ENCODE data around the gene SNX21.
A peak's percentile ranks its signal among the peaks of the same experiment; 100 is the strongest.
"Not testable (repeated sequence)": the region's sequence is repeated elsewhere in the genome, so short reads cannot be mapped to it uniquely, and the experiment has no call there.

Gene SNX21

GRCh38 chr20:45819466-45819865 is 14.1 kb upstream of the SNX21 start:
- H3K27ac ChIP-seq = no peak overlapping the region
- no peak overlapping the region for H3K4me3 ChIP-seq

GRCh38 chr20:45821947-45822346 is 11.7 kb upstream of the SNX21 start:
- Histone ChIP-seq H3K27ac (no peak overlapping the region), H3K4me3 (no peak overlapping the region)

- Histone ChIP-seq H3K27ac (no peak overlapping the region), H3K4me3 (no peak overlapping the region)
These were observed 10.7 kb upstream of the SNX21 start for GRCh38 chr20:45822857-45823256.

- Histone ChIP-seq H3K27ac (peak overlapping the region in 1 of 21 experiments; percentile 25), H3K4me3 (peak overlapping the region in 2 of 7 experiments; percentile 10 to 26)
These were observed 9.4 kb upstream of the SNX21 start for GRCh38 chr20:45823949-45824835.

GRCh38 chr20:45826381-45827019 is 7.1 kb upstream of the SNX21 start:
- Histone ChIP-seq H3K4me3 (no peak overlapping the region), H3K27ac (peak overlapping the region in 8 of 21 experiments; percentile 9 to 71 (median 42))

- H3K4me3 ChIP-seq = no peak within 1 kb of the TSS
- peak within 1 kb of the TSS in 9 of 21 experiments; percentile 15 to 71 (median 45) for H3K27ac ChIP-seq
These were observed 6.5 kb upstream of the SNX21 start, which contains the start of gene TNNC2 for GRCh38 chr20:45827030-45827652. Gene TNNC2 (minus strand): TSS chr20:45827312. CDS start chr20:45827248, 64 bp downstream.

- Histone ChIP-seq H3K4me3 (no peak overlapping the region), H3K27ac (peak overlapping the region in 4 of 21 experiments; percentile 15 to 62 (median 50))
These were observed 5.9 kb upstream of the SNX21 start for GRCh38 chr20:45827712-45828111.

GRCh38 chr20:45828589-45828988 is 5.0 kb upstream of the SNX21 start:
- Histone ChIP-seq H3K27ac (peak overlapping the region in 3 of 21 experiments; percentile 45 to 56 (median 56)), H3K4me3 (no peak overlapping the region)

- peak overlapping the region in 1 of 21 experiments; percentile 56 for H3K27ac ChIP-seq
- not testable (repeated sequence) for H3K4me3 ChIP-seq
These were observed 3.9 kb upstream of the SNX21 start for GRCh38 chr20:45829673-45830106.

- Histone ChIP-seq H3K27ac (peak overlapping the region in 20 of 21 experiments; percentile 76 to 96 (median 91)), H3K4me3 (no peak overlapping the region)
These were observed 980 bp upstream of the SNX21 start for GRCh38 chr20:45832619-45833018.

GRCh38 chr20:45833883-45834796 is 541 bp downstream of the SNX21 start:
- peak overlapping the region; percentile 45 to 88 (median 64) for H3K4me3 ChIP-seq
- peak overlapping the region; percentile 20 to 96 (median 91) for H3K27ac ChIP-seq

- Histone ChIP-seq H3K4me3 (peak overlapping the region; percentile 45 to 88 (median 64)), H3K27ac (peak overlapping the region in 20 of 21 experiments; percentile 22 to 96 (median 91))
These were observed 1.2 kb downstream of the SNX21 start for GRCh38 chr20:45834797-45835161.

- Histone ChIP-seq H3K27ac (peak overlapping the region in 17 of 21 experiments; percentile 35 to 96 (median 91)), H3K4me3 (peak overlapping the region in 6 of 7 experiments; percentile 3 to 76 (median 63))
These were observed 1.7 kb downstream of the SNX21 start for GRCh38 chr20:45835329-45835765.

GRCh38 chr20:45835825-45836224 is 2.2 kb downstream of the SNX21 start:
- Histone ChIP-seq H3K27ac (peak overlapping the region in 16 of 21 experiments; percentile 35 to 94 (median 88)), H3K4me3 (peak overlapping the region in 6 of 7 experiments; percentile 3 to 76 (median 36))

- Histone ChIP-seq H3K27ac (peak overlapping the region in 10 of 21 experiments; percentile 17 to 92 (median 64)), H3K4me3 (no peak overlapping the region)
These were observed 3.2 kb downstream of the SNX21 start for GRCh38 chr20:45836841-45837240.

GRCh38 chr20:45840700-45841198 is 7.2 kb downstream of the SNX21 start:
- Histone ChIP-seq H3K27ac (peak overlapping the region in 5 of 21 experiments; percentile 2 to 69 (median 22)), H3K4me3 (no peak overlapping the region)

- no peak overlapping the region for H3K4me3 ChIP-seq
- peak overlapping the region in 6 of 21 experiments; percentile 17 to 69 (median 38) for H3K27ac ChIP-seq
These were observed 8.0 kb downstream of the SNX21 start for GRCh38 chr20:45841407-45842129.
